ENCODE measurements around the gene BCAS3.
A peak's percentile ranks its signal among the peaks of the same experiment; 100 is the strongest.
"Not testable (repeated sequence)": the region's sequence is repeated elsewhere in the genome, so short reads cannot be mapped to it uniquely, and the experiment has no call there.

The BCAS3 gene

DNA sequence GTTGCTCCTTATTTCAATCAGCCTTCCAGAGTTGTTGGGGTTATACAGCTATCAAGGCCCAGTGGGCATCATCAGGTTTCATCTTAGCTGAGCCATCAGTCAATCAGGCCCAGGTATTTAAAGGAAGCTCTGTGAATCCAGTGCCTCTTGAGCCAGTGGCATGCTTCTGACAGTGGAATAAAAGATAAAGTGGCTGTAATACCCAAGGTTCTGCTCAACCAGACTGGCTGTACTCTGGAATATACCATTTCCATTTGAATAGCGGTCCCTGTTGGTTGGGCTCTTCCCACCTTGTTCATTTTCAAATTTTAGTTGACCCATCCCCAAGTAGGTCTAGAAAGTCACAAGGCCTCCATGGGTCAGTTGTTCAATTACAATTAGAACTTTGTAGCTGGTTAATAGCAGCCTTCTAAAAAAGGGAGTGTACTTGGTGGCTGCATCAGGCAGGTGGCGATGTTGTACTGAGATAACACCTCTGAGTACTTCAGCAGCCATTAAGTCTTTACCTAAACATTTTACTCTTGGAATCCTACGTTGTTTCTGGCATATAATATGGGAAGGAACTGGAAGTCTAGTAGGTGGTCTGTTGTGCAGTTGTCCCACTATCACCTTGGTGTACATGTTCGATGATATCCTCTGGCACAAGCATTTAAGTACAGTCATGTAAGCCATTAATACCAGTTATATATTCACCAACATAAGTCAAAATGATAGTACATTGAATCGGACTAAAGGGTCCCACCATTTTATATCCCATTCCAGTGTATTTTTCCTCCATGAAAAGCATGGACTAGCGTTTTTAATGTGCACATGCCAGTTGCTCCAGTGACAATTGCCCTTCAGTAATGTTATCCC is 294.1 kb downstream of the BCAS3 start:
- DNase-seq (ENCODE audit: insufficient read length, low spot score): peak; percentile 66

DNA sequence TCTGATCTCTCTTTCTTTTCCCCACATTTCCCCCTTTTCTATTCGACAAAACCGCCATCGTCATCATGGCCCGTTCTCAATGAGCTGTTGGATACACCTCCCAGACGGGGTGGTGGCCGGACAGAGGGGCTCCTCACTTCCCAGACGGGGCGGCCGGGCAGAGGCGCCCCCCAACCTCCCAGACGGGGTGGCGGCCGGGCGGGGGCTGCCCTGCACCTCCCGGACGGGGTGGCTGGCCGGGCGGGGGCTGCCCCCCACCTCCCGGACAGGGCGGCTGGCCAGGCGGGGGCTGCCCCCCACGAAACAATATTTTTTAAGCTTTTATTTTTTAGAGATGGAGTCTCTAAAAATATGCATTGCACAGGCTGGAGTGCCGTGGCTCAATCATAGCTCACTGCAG is 299.2 kb downstream of the BCAS3 start:
- DNase-seq (ENCODE audit: insufficient read length, low spot score); FAIRE-seq: not testable (repeated sequence)

More for the DNA sequence above, 294.1 kb downstream of the BCAS3 start:
- FAIRE-seq: peak; percentile 80

DNA sequence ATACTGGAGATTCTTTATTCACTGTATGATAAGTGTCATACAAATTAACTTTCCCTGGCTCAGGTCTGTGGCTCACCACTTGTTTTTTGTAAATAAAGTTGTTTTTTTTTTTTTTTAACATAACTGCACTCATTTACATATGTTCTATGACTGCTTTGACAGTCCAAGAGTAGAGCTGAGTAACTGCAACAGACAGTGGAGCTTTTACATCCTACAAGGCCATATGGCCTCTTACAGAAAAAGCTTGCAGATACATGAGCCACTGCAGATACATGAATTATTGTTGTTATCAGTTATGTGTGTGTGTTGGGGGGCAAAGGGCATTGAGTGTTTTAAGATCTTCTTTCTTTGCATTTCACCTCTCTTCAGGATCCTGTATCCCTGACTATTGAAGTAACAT is 311.7 kb downstream of the BCAS3 start:
- DNase-seq (ENCODE audit: insufficient read length, low spot score) (no peak), FAIRE-seq (no peak)

DNA sequence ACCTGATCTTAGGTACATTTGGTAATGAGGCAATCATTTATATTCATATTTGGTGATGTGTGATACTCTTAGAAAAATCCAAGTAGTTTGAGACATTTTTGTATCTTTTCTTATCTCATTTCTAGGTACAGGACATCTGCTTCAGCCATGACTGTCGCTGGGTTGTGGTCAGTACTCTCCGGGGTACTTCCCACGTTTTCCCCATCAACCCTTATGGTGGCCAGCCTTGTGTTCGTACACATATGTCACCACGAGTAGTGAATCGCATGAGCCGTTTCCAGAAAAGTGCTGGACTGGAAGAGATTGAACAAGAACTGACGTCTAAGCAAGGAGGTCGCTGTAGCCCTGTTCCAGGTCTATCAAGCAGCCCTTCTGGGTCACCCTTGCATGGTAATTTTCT is 312.2 kb downstream of the BCAS3 start:
- DNase-seq (ENCODE audit: insufficient read length, low spot score) (no peak), FAIRE-seq (no peak)

DNA sequence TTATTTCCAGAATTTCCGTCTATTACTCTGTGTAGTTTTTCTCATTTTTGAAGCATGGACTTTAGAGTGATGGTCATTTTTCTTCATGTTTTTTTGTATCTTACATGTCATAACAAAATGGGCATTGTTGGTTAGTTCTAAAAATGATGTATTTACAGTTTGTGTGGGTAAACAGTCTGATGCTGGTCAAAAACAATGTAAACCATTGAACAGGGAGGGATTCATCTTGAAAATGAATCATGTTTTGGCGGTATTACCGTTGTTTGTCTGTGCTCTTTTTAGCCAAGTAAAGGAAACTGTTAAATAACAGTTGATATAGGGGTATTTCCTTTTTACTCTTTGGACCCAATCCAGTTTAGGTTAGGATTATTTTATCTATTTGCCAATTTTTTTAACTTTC is 315.8 kb downstream of the BCAS3 start:
- FAIRE-seq (peak; percentile 88), DNase-seq (ENCODE audit: insufficient read length, low spot score) (no peak)

DNA sequence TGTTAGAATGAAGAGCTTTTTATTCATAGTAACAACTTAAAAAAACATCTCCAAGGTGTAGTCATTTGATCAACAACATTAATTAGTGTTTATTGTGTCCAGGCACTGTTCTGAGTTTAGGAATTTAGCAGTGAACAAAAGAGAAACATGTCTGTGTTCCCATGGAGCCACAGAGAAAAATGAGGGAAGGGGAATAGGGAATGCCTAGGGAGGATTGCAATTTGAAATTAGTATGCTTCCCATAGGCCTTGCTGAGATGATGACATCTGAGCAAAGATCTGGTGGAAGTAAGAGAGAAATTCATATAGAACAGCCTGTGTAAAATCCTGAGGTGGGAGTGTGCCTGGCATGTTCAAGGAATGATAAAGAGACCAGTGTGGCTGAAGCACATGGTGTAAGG is 318.0 kb downstream of the BCAS3 start:
- DNase-seq (ENCODE audit: insufficient read length, low spot score) (no peak), FAIRE-seq (no peak)

DNA sequence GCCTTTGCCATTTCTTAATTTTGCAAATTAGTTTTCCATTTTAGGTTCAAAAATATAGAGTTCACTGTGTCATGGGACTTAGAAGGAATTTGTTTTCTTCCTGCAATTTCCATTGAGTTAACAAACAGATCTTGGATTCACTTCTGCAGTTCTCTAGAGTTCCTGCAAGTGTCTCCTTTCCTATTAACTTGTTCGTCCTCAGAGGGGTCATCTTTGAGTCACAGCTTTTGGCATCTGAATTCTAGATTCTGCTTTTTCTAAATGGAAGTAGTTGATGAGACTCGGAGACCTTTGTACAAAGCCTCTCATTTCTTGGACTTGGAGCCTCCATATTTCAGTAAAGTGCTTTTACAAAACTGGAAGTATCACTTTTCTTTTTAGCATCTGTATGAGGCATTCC is 323.3 kb downstream of the BCAS3 start:
- FAIRE-seq: peak; percentile 52
- peak; percentile 35 for DNase-seq (ENCODE audit: insufficient read length, low spot score)

DNA sequence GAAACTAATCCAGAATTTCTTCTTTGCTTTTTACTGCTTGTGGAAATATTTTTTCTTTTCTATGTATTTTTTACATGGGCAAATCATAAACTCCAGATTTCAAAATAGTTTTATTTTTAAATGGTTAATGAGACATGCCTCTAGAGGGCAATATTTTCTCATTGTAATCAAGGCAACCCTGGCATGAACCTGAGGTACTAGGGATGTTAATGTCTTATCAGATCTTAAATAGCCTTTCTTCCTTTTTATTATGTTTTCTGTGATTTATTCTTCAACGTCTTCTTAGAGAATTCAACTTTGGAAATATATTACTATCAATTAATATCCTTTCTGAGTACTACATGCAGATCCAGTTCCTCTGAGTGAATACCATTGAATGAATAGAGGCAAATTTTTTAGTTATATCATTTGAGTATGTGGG is 324.7 kb downstream of the BCAS3 start:
- FAIRE-seq (no peak), DNase-seq (ENCODE audit: insufficient read length, low spot score) (peak; percentile 52)

DNA sequence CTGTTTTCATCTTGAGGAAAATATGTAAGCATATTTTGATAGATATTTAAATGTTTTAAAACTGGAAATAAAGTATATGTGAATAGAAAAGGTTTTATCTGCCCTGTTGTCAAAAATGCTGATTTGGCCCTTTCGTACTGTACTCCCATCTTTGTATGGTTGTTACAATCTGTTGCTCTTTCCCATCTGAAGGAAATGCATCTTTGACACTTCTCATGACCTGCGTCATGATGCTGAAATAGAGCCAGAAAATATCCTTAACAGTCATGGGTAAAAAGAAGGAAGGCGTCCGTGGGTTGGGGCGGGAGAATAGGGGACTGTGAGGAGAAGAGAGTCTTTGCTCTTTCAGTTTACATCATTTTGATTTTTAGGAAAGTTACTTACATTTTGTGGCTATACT is 327.7 kb downstream of the BCAS3 start:
- no peak for DNase-seq (ENCODE audit: insufficient read length, low spot score)
- FAIRE-seq: peak; percentile 65

DNA sequence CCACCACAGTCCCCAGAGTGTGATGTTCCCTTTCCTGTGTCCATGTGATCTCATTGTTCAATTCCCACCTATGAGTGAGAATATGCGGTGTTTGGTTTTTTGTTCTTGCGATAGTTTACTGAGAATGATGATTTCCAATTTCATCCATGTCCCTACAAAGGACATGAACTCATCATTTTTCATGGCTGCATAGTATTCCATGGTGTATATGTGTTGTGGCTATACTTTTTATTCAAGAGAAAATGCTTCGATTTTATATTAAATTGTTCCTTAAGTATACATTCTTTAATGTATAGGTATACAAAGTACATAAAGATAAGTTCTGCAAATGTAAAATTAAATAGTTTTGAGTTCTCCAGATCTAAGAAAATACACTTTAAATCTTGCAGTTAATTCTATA is 328.3 kb downstream of the BCAS3 start:
- not testable (repeated sequence) for DNase-seq (ENCODE audit: insufficient read length, low spot score); FAIRE-seq

DNA sequence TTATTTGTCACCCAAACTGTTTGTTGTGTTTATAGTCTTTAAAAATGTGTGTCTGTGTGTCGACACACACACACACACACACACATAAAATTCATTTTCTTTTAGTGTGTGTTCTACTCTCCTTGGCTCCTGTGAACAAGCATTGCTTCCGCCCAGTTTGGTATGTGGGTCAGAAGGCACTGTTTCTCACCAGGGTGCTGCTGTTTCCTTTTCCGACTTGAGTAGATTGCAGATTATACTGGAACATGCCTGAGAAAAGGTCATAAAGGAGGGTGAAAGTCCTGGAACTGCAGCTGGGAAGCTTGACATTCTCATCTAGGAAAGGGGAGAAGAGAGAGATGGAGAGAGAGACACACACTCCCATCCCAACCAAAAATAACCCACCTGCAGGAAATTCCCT is 330.3 kb downstream of the BCAS3 start:
- DNase-seq (ENCODE audit: insufficient read length, low spot score) (no peak), FAIRE-seq (no peak)

DNA sequence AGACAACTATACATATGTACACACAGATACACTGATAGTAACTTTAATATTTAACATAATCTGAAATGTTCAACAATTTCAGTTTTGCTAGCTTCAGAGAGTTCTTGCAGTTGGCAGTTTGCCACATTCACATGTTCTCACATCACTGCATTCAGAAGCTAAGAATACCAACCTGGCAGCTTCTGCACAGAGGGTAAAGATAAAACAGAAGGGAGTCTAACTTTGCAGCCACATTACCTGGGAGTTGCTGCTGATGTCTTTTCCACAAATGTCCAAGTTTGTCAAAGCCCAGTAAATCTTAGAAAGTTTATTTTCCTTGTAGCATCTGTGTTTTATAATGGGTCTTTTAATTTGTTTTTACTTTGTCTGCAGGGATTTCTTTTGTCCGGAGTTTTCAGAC is 332.0 kb downstream of the BCAS3 start:
- no peak for FAIRE-seq
- no peak for DNase-seq (ENCODE audit: insufficient read length, low spot score)

DNA sequence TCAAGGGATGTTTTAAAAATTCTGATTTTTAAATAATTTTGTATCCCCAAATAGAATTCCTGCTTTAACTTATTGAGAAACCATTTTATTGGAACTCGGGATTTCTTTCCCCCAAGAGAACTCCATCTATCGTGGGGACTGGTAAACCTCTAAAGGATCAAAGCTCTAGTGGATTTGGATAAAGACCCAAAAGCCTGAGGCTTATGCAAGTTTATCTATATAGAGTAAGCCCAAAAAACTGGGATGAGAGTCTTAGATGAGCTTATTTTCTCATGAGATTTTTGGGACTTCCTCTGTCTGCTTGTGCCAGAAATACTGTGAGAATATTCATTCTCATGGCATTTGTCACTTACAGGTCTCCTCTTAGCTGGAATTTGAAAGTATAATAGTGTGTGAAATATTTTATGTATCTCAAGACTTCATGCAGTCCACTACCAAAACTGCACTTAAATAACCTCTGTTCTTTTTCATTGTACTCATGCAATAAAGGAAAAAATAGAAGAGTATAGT is 333.1 kb downstream of the BCAS3 start:
- no peak for DNase-seq (ENCODE audit: insufficient read length, low spot score)
- no peak for FAIRE-seq

DNA sequence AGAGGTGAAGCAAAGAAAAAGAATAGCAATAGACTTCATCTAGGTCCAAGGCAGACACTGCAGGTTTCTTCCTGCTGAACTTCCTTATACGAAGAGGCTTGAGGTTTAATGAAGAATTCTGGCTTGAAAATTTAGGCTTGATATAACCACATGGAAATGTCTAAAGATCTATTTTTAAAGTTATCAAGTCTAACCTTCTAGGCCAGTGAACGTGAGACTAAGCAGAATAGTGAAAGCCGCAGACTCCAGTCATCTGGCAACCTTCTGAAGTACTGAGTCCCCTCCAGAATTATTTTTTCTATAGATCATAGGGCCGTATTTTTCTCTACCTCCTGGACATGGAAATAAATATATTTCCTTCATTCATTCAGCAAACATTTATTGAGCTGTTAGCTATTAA is 333.6 kb downstream of the BCAS3 start:
- no peak for FAIRE-seq
- no peak for DNase-seq (ENCODE audit: insufficient read length, low spot score)

DNA sequence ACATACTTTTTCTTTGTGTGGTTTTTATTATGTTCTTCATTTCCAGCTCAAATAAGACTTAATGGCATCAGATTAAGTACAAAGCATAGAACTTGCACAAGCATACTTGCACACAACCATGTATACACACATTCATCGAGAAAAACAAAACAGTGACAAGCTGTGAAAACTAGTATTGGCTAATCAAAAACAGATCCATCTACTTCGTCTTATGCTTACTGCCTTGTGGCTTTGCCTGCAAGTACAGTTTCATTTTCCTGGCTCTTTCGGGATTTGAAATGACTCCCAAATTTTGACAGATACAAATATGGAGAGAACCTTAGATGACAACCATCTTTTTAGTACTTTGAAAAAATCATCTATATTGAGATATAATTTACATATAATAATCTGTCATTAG is 338.3 kb downstream of the BCAS3 start:
- FAIRE-seq: peak; percentile 42
- DNase-seq (ENCODE audit: insufficient read length, low spot score): no peak

DNA sequence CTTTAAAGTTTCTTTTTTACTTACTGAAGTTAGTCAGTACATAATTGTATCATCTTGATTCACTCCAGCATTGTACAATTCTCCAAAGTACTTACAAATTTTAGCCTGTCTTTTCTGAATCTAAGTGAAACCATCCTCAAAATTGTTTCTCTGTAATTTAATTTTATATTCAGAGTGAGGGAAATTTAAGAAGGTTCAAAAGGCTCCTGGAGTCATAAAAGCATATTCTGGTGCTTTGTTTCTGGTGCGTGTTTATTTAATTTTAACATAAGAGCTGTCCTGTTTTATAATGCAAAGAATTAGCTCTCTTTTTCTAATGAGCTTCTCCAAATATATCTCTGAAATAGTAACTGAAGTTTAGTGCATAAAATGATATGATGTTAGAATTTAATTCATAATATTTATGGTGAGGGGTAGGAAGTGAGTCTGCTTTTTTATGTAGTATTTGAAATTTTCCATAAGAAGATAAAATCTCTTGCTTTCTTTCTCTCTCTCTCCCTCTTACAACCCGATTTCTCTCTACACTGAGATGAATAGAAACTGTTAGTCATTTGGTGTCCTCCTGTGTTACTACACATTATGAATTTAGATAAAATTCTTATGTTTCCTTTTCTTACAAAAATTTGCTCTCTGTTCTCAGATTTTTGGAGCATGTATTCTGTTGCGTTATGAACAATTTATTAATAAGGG is 339.8 kb downstream of the BCAS3 start:
- no peak for DNase-seq (ENCODE audit: insufficient read length, low spot score)
- FAIRE-seq: no peak

DNA sequence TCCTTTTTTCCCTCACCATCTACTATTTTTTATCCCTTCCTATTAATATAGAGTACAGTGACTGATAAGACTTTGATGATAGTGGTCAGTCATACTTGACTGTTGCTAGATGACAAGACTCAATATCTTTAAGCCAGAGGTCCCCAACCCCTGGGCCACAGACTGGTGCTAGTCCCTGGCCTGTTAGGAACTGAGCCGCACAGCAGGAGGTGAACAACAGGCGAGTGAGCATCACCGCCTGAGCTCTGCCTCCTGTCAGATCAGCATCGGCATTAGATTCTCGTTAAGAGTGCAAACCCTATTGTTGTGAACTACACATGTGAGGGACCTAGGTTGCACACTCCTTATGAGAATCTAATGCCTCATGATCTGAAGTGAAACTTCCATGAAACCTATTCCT is 341.3 kb downstream of the BCAS3 start:
- DNase-seq (ENCODE audit: insufficient read length, low spot score) (no peak), FAIRE-seq (peak; percentile 31)

DNA sequence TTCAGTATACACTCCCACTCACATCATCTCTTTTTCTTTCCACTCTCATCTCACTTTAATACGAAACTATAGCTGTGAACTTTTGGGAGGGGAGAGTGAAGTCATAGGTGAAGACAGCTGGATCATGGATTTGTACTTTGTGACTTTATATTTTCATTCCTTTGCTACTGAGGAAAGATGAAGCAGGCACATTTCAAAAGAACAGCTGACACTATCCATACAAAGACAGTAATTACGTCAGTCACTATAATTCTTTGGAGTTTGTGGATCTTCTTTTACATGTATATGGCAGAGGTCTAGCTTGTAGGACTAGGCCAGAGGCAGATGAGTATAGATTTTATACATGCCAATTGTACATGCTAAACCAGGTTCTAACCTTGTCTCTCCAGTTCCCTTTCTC is 346.3 kb downstream of the BCAS3 start:
- DNase-seq (ENCODE audit: insufficient read length, low spot score) (no peak), FAIRE-seq (no peak)

DNA sequence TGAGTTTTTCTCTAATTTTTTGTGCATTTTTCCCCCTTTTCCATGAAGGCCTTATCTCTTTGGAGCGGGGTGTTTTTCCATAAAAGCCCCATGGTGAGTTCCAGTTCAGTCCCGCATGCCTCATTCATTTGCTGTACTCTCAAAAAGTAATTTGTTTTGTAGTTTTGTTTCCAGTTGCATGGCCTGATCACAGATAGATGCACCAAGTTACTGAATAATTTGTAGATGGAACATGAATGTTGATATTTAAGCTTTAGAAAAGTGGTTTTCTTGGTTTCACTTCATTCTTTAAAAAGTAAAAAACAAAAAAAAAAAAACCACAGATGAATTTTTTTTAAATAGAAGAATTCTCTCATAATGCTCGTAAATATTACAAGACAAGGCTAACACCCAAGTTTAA is 349.2 kb downstream of the BCAS3 start:
- no peak for FAIRE-seq
- DNase-seq (ENCODE audit: insufficient read length, low spot score): no peak

DNA sequence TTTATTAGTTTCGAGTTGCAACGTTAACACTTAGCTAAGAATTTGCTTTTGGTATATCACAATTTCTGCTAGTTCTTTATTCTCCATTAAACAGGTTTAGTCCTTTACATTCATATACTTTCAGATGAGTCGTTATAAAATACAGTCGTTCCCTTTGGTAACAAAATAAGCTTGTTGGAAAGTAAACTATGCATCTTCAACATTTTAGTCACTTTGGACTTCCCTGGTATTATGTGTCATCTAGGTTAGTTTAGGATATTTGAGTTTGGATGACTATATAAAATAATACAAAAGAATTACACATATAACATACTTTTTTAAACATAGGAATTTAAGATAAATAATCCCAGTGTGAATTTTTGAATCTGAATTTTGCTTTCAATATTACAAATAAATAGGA is 351.5 kb downstream of the BCAS3 start:
- FAIRE-seq: no peak
- no peak for DNase-seq (ENCODE audit: insufficient read length, low spot score)

DNA sequence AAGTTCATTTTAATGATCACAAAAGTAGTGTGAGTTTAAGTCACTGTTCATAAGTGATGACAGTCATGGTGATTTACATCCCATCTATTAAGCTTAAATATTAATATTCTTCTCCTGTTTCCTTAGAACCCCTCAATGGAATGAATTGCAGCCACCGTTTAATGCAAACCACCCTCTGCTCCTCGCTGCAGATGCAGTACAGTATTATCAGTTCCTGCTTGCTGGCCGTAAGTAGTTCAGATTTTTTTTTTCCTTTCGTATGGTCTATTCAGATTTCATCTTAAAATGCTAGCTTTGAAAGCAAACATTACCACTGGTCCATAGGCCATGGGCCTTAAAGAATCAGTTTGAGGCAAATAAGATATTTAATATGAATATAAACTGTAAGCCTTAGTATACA is 363.0 kb downstream of the BCAS3 start:
- FAIRE-seq: no peak
- DNase-seq (ENCODE audit: insufficient read length, low spot score): no peak

DNA sequence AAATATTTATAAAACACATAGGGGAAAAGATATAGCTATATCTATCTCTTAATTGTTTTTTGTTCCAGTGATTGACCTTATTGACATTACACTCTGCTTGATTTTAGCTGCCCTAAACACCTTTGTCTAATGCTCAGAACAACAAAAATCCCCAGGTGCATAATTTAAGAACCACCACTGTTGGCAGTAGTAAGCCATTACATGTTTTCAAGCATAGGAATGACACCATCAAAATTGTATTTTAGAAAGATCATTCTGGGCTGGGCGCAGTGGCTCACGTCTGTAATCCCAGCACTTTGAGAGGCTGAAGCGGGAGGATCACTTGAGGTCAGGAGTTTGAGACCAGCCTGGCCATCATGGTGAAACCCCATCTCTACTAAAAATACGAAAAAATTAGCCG is 364.7 kb downstream of the BCAS3 start:
- peak; percentile 33 for FAIRE-seq
- not testable (repeated sequence) for DNase-seq (ENCODE audit: insufficient read length, low spot score)

Data from HTR-8/SVneo (cell line).